Measurements from ENCODE around the gene USH2A. TPM values are rescaled to one million over a fixed set of nuclear protein-coding genes. Genes with fewer than 3 reads are reported as not detected.

USH2A gene
- polyA plus RNA-seq, 3 donors, result not detected

DNA sequence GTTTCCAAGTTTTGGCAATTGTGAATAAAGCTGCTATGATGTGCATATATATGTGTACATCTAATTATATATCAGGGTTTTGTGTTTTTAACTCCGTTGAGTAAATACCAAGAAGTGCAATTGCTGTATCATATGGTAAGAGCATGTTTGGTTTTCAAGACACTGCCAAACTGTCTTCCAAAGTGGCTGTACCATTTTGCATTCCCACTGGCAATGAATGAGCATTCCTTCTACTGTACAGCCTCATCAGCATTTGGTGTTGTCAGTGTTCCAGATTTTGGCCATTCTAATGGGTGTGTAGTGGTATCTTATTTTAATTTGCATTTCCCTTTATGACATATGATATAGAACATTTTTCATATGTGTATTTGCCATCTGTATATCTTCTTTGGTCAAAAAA lies 246.3 kb downstream of the USH2A start:
- no peak overlapping the region for H3K27ac Mint-ChIP-seq
- intact Hi-C loops (cut with micrococcal nuclease), result no loop called here

DNA sequence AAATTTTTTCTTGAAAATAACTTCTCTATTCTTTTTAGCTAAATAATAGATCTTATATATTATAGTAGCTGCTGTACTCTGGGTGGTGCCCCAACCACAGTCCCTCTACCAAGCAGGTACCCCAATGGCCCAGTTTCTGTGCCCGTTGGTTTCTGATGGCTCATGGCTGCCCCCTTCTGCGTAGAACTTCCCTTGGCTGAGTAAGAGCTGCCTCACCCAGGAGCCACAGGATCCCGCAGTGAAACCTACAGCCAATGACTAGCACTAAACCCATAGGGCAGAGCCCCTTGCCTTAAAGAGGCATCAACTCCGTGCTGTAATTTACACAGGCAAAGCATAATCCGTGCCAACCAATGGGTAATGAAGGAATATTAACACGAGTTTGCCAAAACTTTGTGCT lies 247.5 kb downstream of the USH2A start:
- Histone ChIP-seq H3K4me2 (replicated peaks; ENCODE audit: extremely low read depth, low read length, poor library complexity, severe bottlenecking) (no peak overlapping the region), H3K27ac (ENCODE audit: low read depth in 1 of 2, low read length in 2 of 2) (no peak overlapping the region), H3K9ac (ENCODE audit: insufficient read depth, low read length, poor library complexity, severe bottlenecking) (no peak overlapping the region), H4K20me1 (ENCODE audit: insufficient read depth, low read length) (no peaks in the 10 kb centered on the region), H3K9me3 (replicated peaks in 1 of 2; ENCODE audit: control insufficient read depth in 1 of 2, insufficient read depth in 1 of 2, low read length in 2 of 2) (no peaks in the 10 kb centered on the region), H2AFZ (ENCODE audit: insufficient read depth, low read depth, low read length, poor library complexity, severe bottlenecking) (no peak overlapping the region), H3K79me2 (ENCODE audit: insufficient read depth, low read length) (no peaks in the 10 kb centered on the region), H3K4me1 (ENCODE audit: control insufficient read depth in 1 of 2, insufficient read depth in 2 of 2, low read length in 2 of 2) (no peaks in the 10 kb centered on the region), H3K4me3 (replicated peaks in 1 of 3; ENCODE audit: low read depth in 2 of 3, low read length in 3 of 3) (no peak overlapping the region), H3K27me3 (ENCODE audit: control insufficient read depth in 2 of 2, insufficient read depth in 2 of 2, low read length in 2 of 2) (no peaks in the 10 kb centered on the region), H3K36me3 (replicated peaks in 1 of 2; ENCODE audit: control insufficient read depth in 1 of 2, insufficient read depth in 2 of 2, low read length in 2 of 2) (no peaks in the 10 kb centered on the region)
- Mint-ChIP-seq H3K27me3 (ENCODE audit: low read depth in 3 of 3) (no peaks in the 10 kb centered on the region), H3K36me3 (no peaks in the 10 kb centered on the region), H3K9me3 (peaks cover 0 to 3% (median 0%) of the 10 kb centered on the region in 7 donors), H3K27ac (no peak overlapping the region), H3K4me1 (no peaks in the 10 kb centered on the region), H3K4me3 (no peak overlapping the region)
- WGBS (ENCODE audit: insufficient coverage), result 42% methylated on average over 3 of the region's 6 CpGs
- DNase-seq, result no peak
- TF ChIP-seq CTCF (IDR thresholded peaks at IDR 0.05), result no peak
- intact Hi-C loops (cut with micrococcal nuclease), result no loop called here

More for the DNA sequence above, 246.3 kb downstream of the USH2A start:
- TF ChIP-seq CTCF (IDR thresholded peaks at IDR 0.05), result no peak
- Mint-ChIP-seq H3K4me3 (no peak overlapping the region), H3K27me3 (ENCODE audit: low read depth in 3 of 3) (no peaks in the 10 kb centered on the region), H3K36me3 (no peaks in the 10 kb centered on the region), H3K9me3 (peaks cover 0 to 3% (median 0%) of the 10 kb centered on the region in 7 donors), H3K4me1 (no peaks in the 10 kb centered on the region)
- H3K27ac ChIP-seq (ENCODE audit: low read depth in 1 of 2, low read length in 2 of 2), result no peak overlapping the region
- H3K4me3 ChIP-seq (replicated peaks in 1 of 3; ENCODE audit: low read depth in 2 of 3, low read length in 3 of 3), result no peak overlapping the region
- H3K27me3 ChIP-seq (ENCODE audit: control insufficient read depth in 2 of 2, insufficient read depth in 2 of 2, low read length in 2 of 2), result no peaks in the 10 kb centered on the region
- no CpG with 5 or more reads among the region's 1 CpG for WGBS (ENCODE audit: insufficient coverage)
- H2AFZ ChIP-seq (ENCODE audit: insufficient read depth, low read depth, low read length, poor library complexity, severe bottlenecking), result no peak overlapping the region
- no peaks in the 10 kb centered on the region for H3K4me1 ChIP-seq (ENCODE audit: control insufficient read depth in 1 of 2, insufficient read depth in 2 of 2, low read length in 2 of 2)
- H3K36me3 ChIP-seq (replicated peaks in 1 of 2; ENCODE audit: control insufficient read depth in 1 of 2, insufficient read depth in 2 of 2, low read length in 2 of 2), result no peaks in the 10 kb centered on the region
- H3K4me2 ChIP-seq (replicated peaks; ENCODE audit: extremely low read depth, low read length, poor library complexity, severe bottlenecking), result no peak overlapping the region
- H4K20me1 ChIP-seq (ENCODE audit: insufficient read depth, low read length), result no peaks in the 10 kb centered on the region
- no peak for DNase-seq
- H3K9ac ChIP-seq (ENCODE audit: insufficient read depth, low read length, poor library complexity, severe bottlenecking), result no peak overlapping the region
- no peaks in the 10 kb centered on the region for H3K9me3 ChIP-seq (replicated peaks in 1 of 2; ENCODE audit: control insufficient read depth in 1 of 2, insufficient read depth in 1 of 2, low read length in 2 of 2)
- no peaks in the 10 kb centered on the region for H3K79me2 ChIP-seq (ENCODE audit: insufficient read depth, low read length)
